Fibroblast of mammary gland (primary cell): ENCODE data around the gene ABHD10.
"Not testable (repeated sequence)": the region's sequence is repeated elsewhere in the genome, so short reads cannot be mapped to it uniquely, and the experiment has no call there.

Experiments used
- DNase-seq: peaks from one replicate; pipeline ENCODE4 v3.0.0-alpha.2; 2010; ENCODE audit warnings: low read depth
- H3K4me3 ChIP-seq: 2 replicates; pipeline ENCODE4 v1.5.1; 2011; ENCODE audit warnings: low read depth, mild to moderate bottlenecking, low read length, moderate library complexity; ENCODE audit not compliant: control insufficient read depth
- CTCF ChIP-seq: conservative IDR thresholded peaks from 2 replicates; pipeline ENCODE4 v1.5.1; 2011; ENCODE audit warnings: low read depth, low read length, inconsistent platforms; ENCODE audit not compliant: control insufficient read depth, insufficient read depth

The ABHD10 gene

DNA sequence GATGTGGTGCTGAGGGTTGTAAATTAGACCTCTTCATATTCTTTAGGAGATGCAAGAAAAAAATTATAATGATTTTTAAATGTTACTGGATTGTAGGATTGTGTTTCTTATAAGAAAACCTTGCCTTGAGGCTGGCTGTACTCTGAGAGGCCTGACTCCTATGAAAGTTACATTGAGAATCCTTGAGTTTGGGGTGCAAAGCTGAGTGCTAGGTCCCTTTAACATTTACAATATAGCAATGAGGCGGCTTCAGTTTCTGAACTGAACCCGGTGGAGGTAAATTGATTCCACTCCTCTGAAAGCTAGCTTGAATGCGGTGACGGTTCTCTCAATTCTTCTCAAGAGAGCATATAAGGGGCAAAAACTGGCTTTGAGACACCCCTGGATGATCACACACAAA lies 55.6 kb downstream of the ABHD10 start, which contains the start of gene TMPRSS7:
Gene TMPRSS7, plus strand, starts transcription at position 301 of the 400 bp plus-strand sequence. CDS start 110 bp downstream, outside the sequence.
- no peak for DNase-seq
- no peak for TF ChIP-seq CTCF
- H3K4me3 ChIP-seq: no peak within 1 kb of the TSS

GRCh38 chr3:112035241-112035640 lies 56.4 kb downstream of the ABHD10 start:
- no peak for TF ChIP-seq CTCF
- no peak overlapping the region for H3K4me3 ChIP-seq
- no peak for DNase-seq

DNA sequence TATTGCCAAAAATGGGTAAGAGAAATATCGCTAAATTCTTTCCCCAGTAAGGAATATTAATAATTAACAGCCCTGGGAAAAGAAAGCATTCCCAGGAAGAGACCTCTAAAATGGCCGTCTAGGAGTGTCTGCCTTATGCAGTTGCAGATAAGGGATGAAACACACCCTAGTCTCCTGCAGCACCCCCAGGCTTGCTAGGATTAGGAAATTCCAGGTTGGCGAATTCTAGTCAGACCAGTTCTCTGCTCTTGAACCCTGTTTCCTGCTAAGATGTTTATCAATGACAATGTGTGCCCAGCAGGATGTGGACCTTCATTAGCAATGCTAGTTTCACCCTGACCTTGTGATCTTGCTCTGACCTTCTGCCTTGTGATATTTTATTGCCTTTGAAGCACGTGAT lies 58.4 kb downstream of the ABHD10 start:
- not testable (repeated sequence) for DNase-seq, H3K4me3 ChIP-seq

- DNase-seq: no peak
- no peak for TF ChIP-seq CTCF
These were observed 60.0 kb downstream of the ABHD10 start for GRCh38 chr3:112038863-112039262.

GRCh38 chr3:112041321-112041720 lies 62.5 kb downstream of the ABHD10 start:
- no peak overlapping the region for H3K4me3 ChIP-seq
- DNase-seq: no peak

More at GRCh38 chr3:112038863-112039262, 60.0 kb downstream of the ABHD10 start:
- no peak overlapping the region for H3K4me3 ChIP-seq

GRCh38 chr3:112042842-112043280 lies 64.0 kb downstream of the ABHD10 start:
- no peak for DNase-seq
- TF ChIP-seq CTCF: no peak
- H3K4me3 ChIP-seq: no peak overlapping the region

More at GRCh38 chr3:112041321-112041720, 62.5 kb downstream of the ABHD10 start:
- TF ChIP-seq CTCF: no peak
